ENCODE results near the gene FOS.
"Not testable (repeated sequence)": the region's sequence is repeated elsewhere in the genome, so short reads cannot be mapped to it uniquely, and the experiment has no call there.

Gene FOS

GRCh38 chr14:75301666-75302325 is 23.2 kb downstream of the FOS start:
- H3K27me3 Mint-ChIP-seq, result no peaks in the 10 kb centered on the region
- ATAC-seq (replicated peaks), result peak; percentile 85 to 89
- DNase-seq, result no peak
- peaks cover 0 to 1% of the 10 kb centered on the region in 2 donors for H3K9me3 Mint-ChIP-seq
- H3K4me1 Mint-ChIP-seq, result peaks cover 20 to 24% of the 10 kb centered on the region in 2 donors
- peak overlapping the region; percentile 55 to 56 for H3K4me3 Mint-ChIP-seq
- peak overlapping the region; percentile 80 for H3K27ac Mint-ChIP-seq
- no peaks in the 10 kb centered on the region for H3K36me3 Mint-ChIP-seq

- peaks cover 0 to 1% of the 10 kb centered on the region in 2 donors for H3K9me3 Mint-ChIP-seq
- H3K27me3 Mint-ChIP-seq, result no peaks in the 10 kb centered on the region
- H3K27ac Mint-ChIP-seq, result peak overlapping the region; percentile 63
- no peaks in the 10 kb centered on the region for H3K36me3 Mint-ChIP-seq
- ATAC-seq (replicated peaks), result peak; percentile 50 to 67
- DNase-seq, result no peak
- H3K4me3 Mint-ChIP-seq, result no peak overlapping the region
- peaks cover 29 to 31% of the 10 kb centered on the region in 2 donors for H3K4me1 Mint-ChIP-seq
Observed at GRCh38 chr14:75303381-75303789, 24.8 kb downstream of the FOS start.

GRCh38 chr14:75306410-75306809 is 27.8 kb downstream of the FOS start:
- H3K36me3 Mint-ChIP-seq; H3K9me3 Mint-ChIP-seq; DNase-seq; H3K27ac Mint-ChIP-seq; H3K4me3 Mint-ChIP-seq; H3K27me3 Mint-ChIP-seq; ATAC-seq (replicated peaks): not testable (repeated sequence)
- H3K4me1 Mint-ChIP-seq, result peaks cover 23 to 26% of the 10 kb centered on the region in 2 donors

- peak overlapping the region; percentile 4 for H3K27ac Mint-ChIP-seq
- no peaks in the 10 kb centered on the region for H3K27me3 Mint-ChIP-seq
- DNase-seq, result no peak
- H3K4me3 Mint-ChIP-seq, result no peak overlapping the region
- H3K4me1 Mint-ChIP-seq, result peaks cover 17 to 23% of the 10 kb centered on the region in 2 donors
- peak; percentile 49 to 63 for ATAC-seq (replicated peaks)
- H3K36me3 Mint-ChIP-seq, result no peaks in the 10 kb centered on the region
- H3K9me3 Mint-ChIP-seq, result no peaks in the 10 kb centered on the region
Observed at GRCh38 chr14:75306927-75307699, 28.5 kb downstream of the FOS start.

- Mint-ChIP-seq H3K27ac (peak overlapping the region; percentile 68), H3K4me1 (peaks cover 16 to 26% of the 10 kb centered on the region in 2 donors), H3K9me3 (no peaks in the 10 kb centered on the region), H3K4me3 (no peak overlapping the region), H3K27me3 (no peaks in the 10 kb centered on the region), H3K36me3 (no peaks in the 10 kb centered on the region)
- DNase-seq (peak; percentile 42), ATAC-seq (replicated peaks) (peak; percentile 75 to 82)
Observed at GRCh38 chr14:75307700-75308379, 29.2 kb downstream of the FOS start.

GRCh38 chr14:75308991-75309390 is 30.4 kb downstream of the FOS start:
- H3K4me3 Mint-ChIP-seq; H3K9me3 Mint-ChIP-seq; H3K36me3 Mint-ChIP-seq; DNase-seq; H3K27ac Mint-ChIP-seq; H3K27me3 Mint-ChIP-seq; ATAC-seq (replicated peaks): not testable (repeated sequence)
- H3K4me1 Mint-ChIP-seq, result peaks cover 11 to 20% of the 10 kb centered on the region in 2 donors

- H3K27me3 Mint-ChIP-seq; H3K4me3 Mint-ChIP-seq; H3K9me3 Mint-ChIP-seq; H3K27ac Mint-ChIP-seq; ATAC-seq (replicated peaks); DNase-seq; H3K36me3 Mint-ChIP-seq: not testable (repeated sequence)
- peaks cover 11 to 20% of the 10 kb centered on the region in 2 donors for H3K4me1 Mint-ChIP-seq
Observed at GRCh38 chr14:75309561-75309960, 30.9 kb downstream of the FOS start.

GRCh38 chr14:75310295-75311111 is 31.9 kb downstream of the FOS start:
- Mint-ChIP-seq H3K27me3 (peaks cover 3% of the 10 kb centered on the region in 2 donors), H3K4me3 (no peak overlapping the region), H3K27ac (peak overlapping the region; percentile 60), H3K4me1 (peaks cover 11 to 20% of the 10 kb centered on the region in 2 donors), H3K9me3 (no peaks in the 10 kb centered on the region), H3K36me3 (no peaks in the 10 kb centered on the region)
- ATAC-seq (replicated peaks), result no peak
- DNase-seq, result no peak

GRCh38 chr14:75311356-75311755 is 32.7 kb downstream of the FOS start:
- DNase-seq (no peak), ATAC-seq (replicated peaks) (no peak)
- peaks cover 5 to 7% of the 10 kb centered on the region in 2 donors for H3K27me3 Mint-ChIP-seq
- H3K27ac Mint-ChIP-seq, result no peak overlapping the region
- no peak overlapping the region for H3K4me3 Mint-ChIP-seq
- H3K36me3 Mint-ChIP-seq, result no peaks in the 10 kb centered on the region
- peaks cover 11 to 20% of the 10 kb centered on the region in 2 donors for H3K4me1 Mint-ChIP-seq
- no peaks in the 10 kb centered on the region for H3K9me3 Mint-ChIP-seq

- DNase-seq (no peak), ATAC-seq (replicated peaks) (no peak)
- H3K27me3 Mint-ChIP-seq, result peaks cover 5 to 7% of the 10 kb centered on the region in 2 donors
- H3K36me3 Mint-ChIP-seq, result no peaks in the 10 kb centered on the region
- H3K4me1 Mint-ChIP-seq, result peaks cover 7 to 17% of the 10 kb centered on the region in 2 donors
- H3K9me3 Mint-ChIP-seq, result no peaks in the 10 kb centered on the region
- no peak overlapping the region for H3K27ac Mint-ChIP-seq
- no peak overlapping the region for H3K4me3 Mint-ChIP-seq
Observed at GRCh38 chr14:75312341-75312740, 33.7 kb downstream of the FOS start.

- Mint-ChIP-seq H3K27ac (no peak overlapping the region), H3K27me3 (peaks cover 5 to 7% of the 10 kb centered on the region in 2 donors), H3K4me3 (no peak overlapping the region), H3K36me3 (no peaks in the 10 kb centered on the region), H3K9me3 (no peaks in the 10 kb centered on the region), H3K4me1 (peaks cover 2 to 11% of the 10 kb centered on the region in 2 donors)
- ATAC-seq (replicated peaks) (no peak), DNase-seq (no peak)
Observed at GRCh38 chr14:75313294-75313693, 34.7 kb downstream of the FOS start.

- Mint-ChIP-seq H3K27ac (no peak overlapping the region), H3K4me3 (no peak overlapping the region), H3K9me3 (no peaks in the 10 kb centered on the region), H3K27me3 (peaks cover 5 to 7% of the 10 kb centered on the region in 2 donors), H3K36me3 (no peaks in the 10 kb centered on the region), H3K4me1 (peaks cover 2 to 11% of the 10 kb centered on the region in 2 donors)
- DNase-seq, result no peak
- no peak for ATAC-seq (replicated peaks)
Observed at GRCh38 chr14:75315144-75315543, 36.5 kb downstream of the FOS start.

- Mint-ChIP-seq H3K27me3 (peaks cover 5 to 7% of the 10 kb centered on the region in 2 donors), H3K4me3 (no peak overlapping the region)
Observed at GRCh38 chr14:75317148-75317547, 38.5 kb downstream of the FOS start.

GRCh38 chr14:75318353-75318752 is 39.7 kb downstream of the FOS start:
- Mint-ChIP-seq H3K36me3 (no peaks in the 10 kb centered on the region), H3K4me1 (no peaks in the 10 kb centered on the region), H3K9me3 (no peaks in the 10 kb centered on the region), H3K27me3 (peaks cover 5 to 7% of the 10 kb centered on the region in 2 donors), H3K27ac (no peak overlapping the region), H3K4me3 (no peak overlapping the region)
- no peak for ATAC-seq (replicated peaks)
- DNase-seq, result no peak

More at GRCh38 chr14:75317148-75317547, 38.5 kb downstream of the FOS start:
- Mint-ChIP-seq H3K27ac (no peak overlapping the region), H3K36me3 (no peaks in the 10 kb centered on the region), H3K4me1 (peaks cover 0 to 4% of the 10 kb centered on the region in 2 donors), H3K9me3 (no peaks in the 10 kb centered on the region)
- ATAC-seq (replicated peaks) (no peak), DNase-seq (no peak)
